Measurements from ENCODE around the gene TMEM52. TPM values are rescaled to one million over a fixed set of nuclear protein-coding genes. Genes with fewer than 3 reads are reported as not detected.

The TMEM52 gene
- total and polyA plus RNA-seq, 9 of the 15 experiments (the other 6 are each of a cell fraction or from before 2014, with no cell fraction given) = 0.37 to 22.5 (median 6.8) TPM

- TF ChIP-seq, protein P1, sequence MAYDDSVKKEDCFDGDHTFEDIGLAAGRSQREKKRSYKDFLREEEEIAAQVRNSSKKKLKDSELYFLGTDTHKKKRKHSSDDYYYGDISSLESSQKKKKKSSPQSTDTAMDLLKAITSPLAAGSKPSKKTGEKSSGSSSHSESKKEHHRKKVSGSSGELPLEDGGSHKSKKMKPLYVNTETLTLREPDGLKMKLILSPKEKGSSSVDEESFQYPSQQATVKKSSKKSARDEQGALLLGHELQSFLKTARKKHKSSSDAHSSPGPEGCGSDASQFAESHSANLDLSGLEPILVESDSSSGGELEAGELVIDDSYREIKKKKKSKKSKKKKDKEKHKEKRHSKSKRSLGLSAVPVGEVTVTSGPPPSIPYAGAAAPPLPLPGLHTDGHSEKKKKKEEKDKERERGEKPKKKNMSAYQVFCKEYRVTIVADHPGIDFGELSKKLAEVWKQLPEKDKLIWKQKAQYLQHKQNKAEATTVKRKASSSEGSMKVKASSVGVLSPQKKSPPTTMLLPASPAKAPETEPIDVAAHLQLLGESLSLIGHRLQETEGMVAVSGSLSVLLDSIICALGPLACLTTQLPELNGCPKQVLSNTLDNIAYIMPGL (CRISPR knock-in tag; IDR thresholded peaks at IDR 0.05) = no peak
- TF ChIP-seq ZNF79 (CRISPR knock-in tag; IDR thresholded peaks at IDR 0.05; ENCODE audit: low read depth) (no peak), CAMTA2 (CRISPR knock-in tag; conservative IDR thresholded peaks at IDR 0.05) (no peak), U2AF2 (optimal IDR thresholded peaks at IDR 0.05; ENCODE audit: low read depth, low read length) (no peak), NR1H2 (CRISPR knock-in tag; IDR thresholded peaks at IDR 0.05) (no peak), MLLT1 (IDR thresholded peaks at IDR 0.05) (peak in 1 of 2 experiments; percentile 29; a peak in 1 of 4 replicates), TCF3 (CRISPR knock-in tag; IDR thresholded peaks at IDR 0.05) (no peak), HNRNPH1 (optimal IDR thresholded peaks at IDR 0.05; ENCODE audit: low read depth, low read length) (no peak), FOXM1 (IDR thresholded peaks at IDR 0.05; ENCODE audit: low read depth) (no peak), FOXM1 (CRISPR knock-in tag; IDR thresholded peaks at IDR 0.05; ENCODE audit: low read depth) (no peak), CEBPZ (IDR thresholded peaks at IDR 0.05; ENCODE audit: borderline replicate concordance, low read depth, low read length) (no peak), NFIX (CRISPR knock-in tag; IDR thresholded peaks at IDR 0.05; ENCODE audit: low read depth) (no peak), ZBTB17 (CRISPR knock-in tag; IDR thresholded peaks at IDR 0.05) (no peak)
- TF ChIP-seq, protein P2, sequence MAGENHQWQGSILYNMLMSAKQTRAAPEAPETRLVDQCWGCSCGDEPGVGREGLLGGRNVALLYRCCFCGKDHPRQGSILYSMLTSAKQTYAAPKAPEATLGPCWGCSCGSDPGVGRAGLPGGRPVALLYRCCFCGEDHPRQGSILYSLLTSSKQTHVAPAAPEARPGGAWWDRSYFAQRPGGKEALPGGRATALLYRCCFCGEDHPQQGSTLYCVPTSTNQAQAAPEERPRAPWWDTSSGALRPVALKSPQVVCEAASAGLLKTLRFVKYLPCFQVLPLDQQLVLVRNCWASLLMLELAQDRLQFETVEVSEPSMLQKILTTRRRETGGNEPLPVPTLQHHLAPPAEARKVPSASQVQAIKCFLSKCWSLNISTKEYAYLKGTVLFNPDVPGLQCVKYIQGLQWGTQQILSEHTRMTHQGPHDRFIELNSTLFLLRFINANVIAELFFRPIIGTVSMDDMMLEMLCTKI (IDR thresholded peaks at IDR 0.05; ENCODE audit: partially characterized antibody) = no peak
Measured at GRCh38 chr1:1906185-1907097, 12.6 kb downstream of the TMEM52 start (continued).

Data from K562 (cell line).